Activated naive CD4-positive, alpha-beta T cell treated with anti-CD3 and anti-CD28 coated beads, Interleukin-2, amount 50 U/mL, for 72 hours (primary cell): ENCODE measurements around the gene CLDN6. TPM values are rescaled to one million over a fixed set of nuclear protein-coding genes. Genes with fewer than 3 reads are reported as not detected.

ENCODE experiments used
- ATAC-seq, 2 donors: fragments of 150-1000 bp; cut with Tn5 transposase; 2 replicates each; pipeline ENCODE4 v1.10.0; 2021; ENCODE audit warnings: mild to moderate bottlenecking in 2 of 2, moderate library complexity in 2 of 2
- DNase-seq, 2 donors: peaks; one replicate each; pipeline ENCODE4 v3.0.0; 2021 to 2022; ENCODE audit warnings: low spot score in 2 of 2
- H3K27ac Mint-ChIP-seq, 2 donors: one replicate each; pipeline ENCODE4 v1.8.0; 2022; ENCODE audit warnings: mild to moderate bottlenecking in 2 of 2, mixed read lengths in 2 of 2
- H3K36me3 Mint-ChIP-seq, 2 donors: one replicate each; pipeline ENCODE4 v1.8.0; 2022; ENCODE audit warnings: mixed read lengths in 2 of 2
- H3K9me3 Mint-ChIP-seq, 2 donors: one replicate each; pipeline ENCODE4 v1.8.0; 2022; ENCODE audit warnings: mixed read lengths in 2 of 2
- total RNA-seq, 2 donors: library from RNA; stranded (reverse); gene quantifications; one replicate each; pipeline ENCODE4 v1.2.3, GENCODE V29; 2022

Gene CLDN6
- total RNA-seq, 2 donors from 2014 or later, result not detected

GRCh38 chr16:3022684-3023414 lies 4.9 kb upstream of the CLDN6 start:
- peak overlapping the region; percentile 85 to 95 for H3K27ac Mint-ChIP-seq
- DNase-seq (no peak), ATAC-seq (no peak)
- H3K36me3 Mint-ChIP-seq, result peaks cover 11 to 16% of the 10 kb centered on the region in 2 donors
- H3K9me3 Mint-ChIP-seq, result no peaks in the 10 kb centered on the region

- DNase-seq (peak; percentile 85 to 87), ATAC-seq (peak; percentile 50)
- peak overlapping the region; percentile 85 to 95 for H3K27ac Mint-ChIP-seq
- peaks cover 10 to 11% of the 10 kb centered on the region in 2 donors for H3K36me3 Mint-ChIP-seq
- no peaks in the 10 kb centered on the region for H3K9me3 Mint-ChIP-seq
These were observed 4.3 kb upstream of the CLDN6 start for GRCh38 chr16:3022208-3022683.

- peaks cover 5 to 11% of the 10 kb centered on the region in 2 donors for H3K36me3 Mint-ChIP-seq
- DNase-seq, result peak; percentile 83 to 87
- ATAC-seq, result peak; percentile 50 to 55
- H3K9me3 Mint-ChIP-seq, result no peaks in the 10 kb centered on the region
- peak overlapping the region; percentile 85 to 95 for H3K27ac Mint-ChIP-seq
These were observed 3.6 kb upstream of the CLDN6 start for GRCh38 chr16:3021449-3022207.

DNA sequence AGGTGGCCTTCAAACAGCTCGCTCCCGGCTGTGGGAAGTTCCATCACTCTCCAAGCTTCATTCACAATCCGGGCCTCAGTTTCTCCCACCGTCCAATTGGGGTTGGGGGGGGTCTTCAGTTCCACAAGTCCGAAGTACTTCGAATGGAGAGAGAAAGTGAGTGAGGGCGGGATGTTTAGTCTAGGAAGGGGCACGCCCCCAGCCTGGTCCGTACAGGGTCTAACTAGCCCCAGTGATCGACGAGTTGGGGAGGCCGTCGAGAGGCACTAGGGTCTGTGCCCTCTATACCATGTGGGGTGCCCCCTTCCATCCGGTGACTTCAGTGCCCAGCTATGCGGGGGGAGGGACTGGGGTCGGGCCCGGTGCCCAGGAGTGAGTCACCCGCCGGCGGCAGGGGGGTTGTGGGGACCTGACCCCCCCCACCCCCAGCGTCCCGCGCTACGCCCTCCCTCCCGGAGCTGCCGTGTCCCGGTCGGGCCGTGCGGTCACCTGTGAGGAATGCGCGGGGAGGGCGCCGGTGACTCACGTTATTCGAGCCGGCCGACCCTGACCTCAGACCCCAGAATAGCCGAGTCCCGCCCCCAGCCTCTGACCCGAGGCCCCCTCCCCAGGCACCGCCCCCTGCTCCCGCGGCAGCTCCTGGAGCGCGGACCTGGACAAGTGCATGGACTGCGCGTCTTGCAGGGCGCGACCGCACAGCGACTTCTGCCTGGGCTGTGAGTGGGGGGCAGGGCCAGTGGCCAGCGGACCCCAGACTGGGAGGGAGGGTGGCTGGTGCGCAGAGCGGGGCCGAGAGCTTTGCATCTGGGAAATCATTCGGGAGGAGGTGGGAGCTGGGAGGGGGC lies 2.8 kb upstream of the CLDN6 start:
- H3K27ac Mint-ChIP-seq, result peak overlapping the region; percentile 85 to 95
- peaks cover 5 to 11% of the 10 kb centered on the region in 2 donors for H3K36me3 Mint-ChIP-seq
- H3K9me3 Mint-ChIP-seq, result no peaks in the 10 kb centered on the region
- DNase-seq, result peak; percentile 51 to 83
- peak; percentile 17 to 39 for ATAC-seq

DNA sequence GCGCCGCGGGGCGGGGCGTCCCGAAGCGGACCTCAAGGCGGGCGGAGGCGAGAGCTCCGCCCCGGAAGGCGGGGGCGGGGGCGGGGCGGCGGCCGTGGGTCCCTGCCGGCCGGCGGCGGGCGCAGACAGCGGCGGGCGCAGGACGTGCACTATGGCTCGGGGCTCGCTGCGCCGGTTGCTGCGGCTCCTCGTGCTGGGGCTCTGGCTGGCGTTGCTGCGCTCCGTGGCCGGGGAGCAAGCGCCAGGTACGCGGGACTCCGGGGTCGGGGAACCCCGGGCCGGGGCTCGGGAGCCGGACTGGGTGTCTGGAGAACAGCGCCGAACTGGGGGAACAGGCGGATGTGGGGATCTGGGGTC lies 2.2 kb upstream of the CLDN6 start, which contains the start of gene TNFRSF12A:
TSS of gene TNFRSF12A (plus strand) at position 122 of the 357 bp plus-strand sequence. CDS start at position 152, 30 bp downstream.
- H3K9me3 Mint-ChIP-seq, result no peaks in the 10 kb centered on the region

DNA sequence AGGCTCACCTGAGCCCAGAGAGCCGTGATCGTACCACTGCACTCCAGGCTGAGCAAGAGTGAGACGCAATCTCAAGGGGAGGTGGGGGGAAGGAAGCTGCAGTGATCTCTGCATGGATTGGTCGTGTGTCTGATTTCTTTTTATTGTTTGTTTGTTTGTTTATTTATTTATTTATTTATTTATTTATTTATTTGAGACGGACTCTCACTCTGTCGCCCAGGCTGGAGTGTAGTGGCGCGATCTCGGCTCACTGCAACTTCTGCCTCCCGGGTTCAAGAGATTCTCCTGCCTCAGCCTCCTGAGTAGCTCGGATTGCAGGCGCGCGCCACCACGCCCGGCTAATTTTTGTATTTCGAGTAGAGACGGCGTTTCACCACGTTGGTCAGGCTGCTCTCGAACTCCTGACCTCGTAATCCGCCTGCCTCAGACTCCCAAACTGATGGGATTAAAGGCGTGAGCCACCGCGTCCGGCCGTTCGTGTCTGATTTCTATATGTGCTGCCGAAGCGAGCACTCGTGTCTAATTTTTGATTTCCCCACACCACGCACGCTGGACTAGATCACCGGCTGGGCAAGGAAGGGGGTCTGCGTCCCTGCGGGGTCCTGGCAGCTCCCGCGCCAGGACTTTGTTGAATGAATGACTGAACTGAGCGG lies 1.7 kb upstream of the CLDN6 start:
- Mint-ChIP-seq H3K9me3 (no peaks in the 10 kb centered on the region), H3K27ac (peak overlapping the region in 1 of 2 donors; percentile 85), H3K36me3 (peaks cover 5 to 11% of the 10 kb centered on the region in 2 donors)
- no peak for DNase-seq
- ATAC-seq, result no peak

More for the DNA sequence above, 2.2 kb upstream of the CLDN6 start, which contains the start of gene TNFRSF12A:
- peak within 1 kb of the TSS; percentile 85 to 95 for H3K27ac Mint-ChIP-seq
- peak; percentile 74 to 80 for DNase-seq
- peak; percentile 23 to 36 for ATAC-seq
- H3K36me3 Mint-ChIP-seq, result peaks cover 5 to 11% of the 10 kb centered on the region in 2 donors

DNA sequence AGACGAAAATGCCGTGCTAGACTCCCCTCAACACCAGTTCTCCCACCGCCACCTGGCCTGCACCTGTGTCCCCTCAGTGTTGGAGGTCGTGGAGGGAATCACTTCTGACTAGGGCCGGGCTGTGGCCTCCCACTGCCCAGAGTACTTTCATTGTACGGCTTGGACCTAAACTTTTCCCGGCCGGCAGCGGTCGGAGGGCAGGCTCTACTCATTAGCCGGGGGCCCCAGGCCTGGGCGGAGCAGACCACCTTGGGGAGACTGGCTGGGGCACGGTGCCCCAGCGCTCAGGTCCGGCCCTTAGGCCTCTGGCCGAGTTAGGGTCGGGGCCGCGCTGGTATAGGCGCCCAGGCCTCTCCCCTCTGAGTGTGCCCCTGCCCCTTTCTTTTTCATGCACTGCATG lies 639 bp downstream of the CLDN6 start:
- no peak overlapping the region for H3K27ac Mint-ChIP-seq
- DNase-seq (no peak), ATAC-seq (no peak)
- H3K9me3 Mint-ChIP-seq, result no peaks in the 10 kb centered on the region
- no peaks in the 10 kb centered on the region for H3K36me3 Mint-ChIP-seq

GRCh38 chr16:3015865-3016521 lies 2.0 kb downstream of the CLDN6 start:
- DNase-seq, result no peak
- Mint-ChIP-seq H3K36me3 (no peaks in the 10 kb centered on the region), H3K27ac (no peak overlapping the region), H3K9me3 (no peaks in the 10 kb centered on the region)
- no peak for ATAC-seq

- H3K27ac Mint-ChIP-seq, result no peak overlapping the region
- no peaks in the 10 kb centered on the region for H3K9me3 Mint-ChIP-seq
- DNase-seq (no peak), ATAC-seq (no peak)
- no peaks in the 10 kb centered on the region for H3K36me3 Mint-ChIP-seq
These were observed 3.0 kb downstream of the CLDN6 start for GRCh38 chr16:3014971-3015370.

GRCh38 chr16:3013998-3014690 lies 3.8 kb downstream of the CLDN6 start:
- Mint-ChIP-seq H3K36me3 (no peaks in the 10 kb centered on the region), H3K27ac (no peak overlapping the region), H3K9me3 (no peaks in the 10 kb centered on the region)
- no peak for ATAC-seq
- DNase-seq, result no peak

DNA sequence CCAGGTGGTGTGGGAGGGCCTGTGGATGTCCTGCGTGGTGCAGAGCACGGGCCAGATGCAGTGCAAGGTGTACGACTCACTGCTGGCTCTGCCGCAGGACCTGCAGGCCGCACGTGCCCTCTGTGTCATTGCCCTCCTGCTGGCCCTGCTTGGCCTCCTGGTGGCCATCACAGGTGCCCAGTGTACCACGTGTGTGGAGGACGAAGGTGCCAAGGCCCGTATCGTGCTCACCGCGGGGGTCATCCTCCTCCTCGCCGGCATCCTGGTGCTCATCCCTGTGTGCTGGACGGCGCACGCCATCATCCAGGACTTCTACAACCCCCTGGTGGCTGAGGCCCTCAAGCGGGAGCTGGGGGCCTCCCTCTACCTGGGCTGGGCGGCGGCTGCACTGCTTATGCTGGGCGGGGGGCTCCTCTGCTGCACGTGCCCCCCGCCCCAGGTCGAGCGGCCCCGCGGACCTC lies 4.5 kb downstream of the CLDN6 start:
- ATAC-seq, result no peak
- no peaks in the 10 kb centered on the region for H3K9me3 Mint-ChIP-seq

GRCh38 chr16:3012828-3013420 lies 5.1 kb downstream of the CLDN6 start, which contains the start of gene CLDN9:
TSS of gene CLDN9 (plus strand) at chr16:3012923. CDS start at chr16:3013363, 440 bp downstream.
- no peak for ATAC-seq
- no peak within 1 kb of the TSS for H3K27ac Mint-ChIP-seq

More for the DNA sequence above, 4.5 kb downstream of the CLDN6 start:
- Mint-ChIP-seq H3K27ac (no peak overlapping the region), H3K36me3 (no peaks in the 10 kb centered on the region)
- no peak for DNase-seq

GRCh38 chr16:3012246-3012645 lies 5.7 kb downstream of the CLDN6 start:
- Mint-ChIP-seq H3K9me3 (no peaks in the 10 kb centered on the region), H3K36me3 (no peaks in the 10 kb centered on the region), H3K27ac (no peak overlapping the region)
- DNase-seq (no peak), ATAC-seq (no peak)

More at GRCh38 chr16:3012828-3013420, 5.1 kb downstream of the CLDN6 start, which contains the start of gene CLDN9:
- no peak for DNase-seq
- Mint-ChIP-seq H3K36me3 (no peaks in the 10 kb centered on the region), H3K9me3 (no peaks in the 10 kb centered on the region)

DNA sequence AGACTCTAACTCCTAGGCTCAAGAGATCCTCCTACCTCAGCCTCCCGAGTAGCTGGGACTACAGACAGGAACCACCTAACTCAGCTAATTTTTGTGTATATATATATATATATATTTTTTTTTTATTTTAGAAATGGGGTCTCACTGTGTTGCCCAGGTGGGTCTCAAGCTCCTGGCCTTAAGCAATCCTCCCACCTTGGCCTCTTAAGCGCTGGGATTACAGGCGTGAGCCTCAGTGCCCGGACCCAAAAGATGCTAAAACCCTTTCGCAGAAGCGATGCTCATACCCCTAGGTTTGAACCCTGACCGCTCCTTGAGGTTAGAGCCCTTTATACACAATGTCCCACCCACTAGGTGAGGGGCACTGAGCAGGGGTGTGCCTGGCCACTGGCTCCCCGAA lies 7.5 kb downstream of the CLDN6 start:
- DNase-seq (no peak), ATAC-seq (no peak)
- Mint-ChIP-seq H3K27ac (no peak overlapping the region), H3K9me3 (no peaks in the 10 kb centered on the region), H3K36me3 (no peaks in the 10 kb centered on the region)
